NCI-H748 treated with DMSO at 0.1 percent for 48 hours (cell line): Measurements from ENCODE around the gene CDYL2.
"Not testable (repeated sequence)": the region's sequence is repeated elsewhere in the genome, so short reads cannot be mapped to it uniquely, and the experiment has no call there.

Experiments used
- DNase-seq: peaks from one replicate; lab custom pipeline; 2025; lab: John Stamatoyannopoulos, UW

Gene CDYL2

GRCh38 chr16:80807906-80808305 lies 3.5 kb upstream of the CDYL2 start:
- no peak for DNase-seq

- DNase-seq: no peak
Measured at GRCh38 chr16:80806927-80807340, 2.5 kb upstream of the CDYL2 start.

GRCh38 chr16:80806289-80806688 lies 1.9 kb upstream of the CDYL2 start:
- DNase-seq: no peak

- no peak for DNase-seq
Measured at GRCh38 chr16:80804056-80804525, 307 bp downstream of the CDYL2 start.

GRCh38 chr16:80803339-80804055 lies 901 bp downstream of the CDYL2 start:
- DNase-seq: no peak

- DNase-seq: no peak
Measured at GRCh38 chr16:80802902-80803301, 1.5 kb downstream of the CDYL2 start.

GRCh38 chr16:80802138-80802537 lies 2.3 kb downstream of the CDYL2 start:
- no peak for DNase-seq

GRCh38 chr16:80794071-80794470 lies 10.3 kb downstream of the CDYL2 start:
- no peak for DNase-seq

- DNase-seq: no peak
Measured at GRCh38 chr16:80792031-80792430, 12.4 kb downstream of the CDYL2 start.

GRCh38 chr16:80791411-80791810 lies 13.0 kb downstream of the CDYL2 start:
- no peak for DNase-seq

- DNase-seq: no peak
Measured at GRCh38 chr16:80790751-80791150, 13.6 kb downstream of the CDYL2 start.

- no peak for DNase-seq
Measured at GRCh38 chr16:80788027-80788426, 16.4 kb downstream of the CDYL2 start.

GRCh38 chr16:80786561-80786960 lies 17.8 kb downstream of the CDYL2 start:
- not testable (repeated sequence) for DNase-seq

- DNase-seq: no peak
Measured at GRCh38 chr16:80784951-80785350, 19.4 kb downstream of the CDYL2 start.

- no peak for DNase-seq
Measured at GRCh38 chr16:80778703-80779102, 25.7 kb downstream of the CDYL2 start.

- no peak for DNase-seq
Measured at GRCh38 chr16:80776856-80777255, 27.5 kb downstream of the CDYL2 start.

- DNase-seq: no peak
Measured at GRCh38 chr16:80775450-80775849, 28.9 kb downstream of the CDYL2 start.

- DNase-seq: no peak
Measured at GRCh38 chr16:80766798-80767197, 37.6 kb downstream of the CDYL2 start.

- DNase-seq: no peak
Measured at GRCh38 chr16:80759419-80760162, 44.8 kb downstream of the CDYL2 start.

- no peak for DNase-seq
Measured at GRCh38 chr16:80754476-80754875, 49.9 kb downstream of the CDYL2 start.

- DNase-seq: no peak
Measured at GRCh38 chr16:80752541-80752940, 51.9 kb downstream of the CDYL2 start.

GRCh38 chr16:80751167-80751566 lies 53.2 kb downstream of the CDYL2 start:
- DNase-seq: no peak

- DNase-seq: no peak
Measured at GRCh38 chr16:80746231-80746630, 58.2 kb downstream of the CDYL2 start.
